NCI-H1417 (cell line): ENCODE results near the gene PIR.

ENCODE experiments used
- DNase-seq, 3 experiments: peaks; one replicate each; lab custom pipeline; 2025; lab: John Stamatoyannopoulos, UW

Gene PIR

DNA sequence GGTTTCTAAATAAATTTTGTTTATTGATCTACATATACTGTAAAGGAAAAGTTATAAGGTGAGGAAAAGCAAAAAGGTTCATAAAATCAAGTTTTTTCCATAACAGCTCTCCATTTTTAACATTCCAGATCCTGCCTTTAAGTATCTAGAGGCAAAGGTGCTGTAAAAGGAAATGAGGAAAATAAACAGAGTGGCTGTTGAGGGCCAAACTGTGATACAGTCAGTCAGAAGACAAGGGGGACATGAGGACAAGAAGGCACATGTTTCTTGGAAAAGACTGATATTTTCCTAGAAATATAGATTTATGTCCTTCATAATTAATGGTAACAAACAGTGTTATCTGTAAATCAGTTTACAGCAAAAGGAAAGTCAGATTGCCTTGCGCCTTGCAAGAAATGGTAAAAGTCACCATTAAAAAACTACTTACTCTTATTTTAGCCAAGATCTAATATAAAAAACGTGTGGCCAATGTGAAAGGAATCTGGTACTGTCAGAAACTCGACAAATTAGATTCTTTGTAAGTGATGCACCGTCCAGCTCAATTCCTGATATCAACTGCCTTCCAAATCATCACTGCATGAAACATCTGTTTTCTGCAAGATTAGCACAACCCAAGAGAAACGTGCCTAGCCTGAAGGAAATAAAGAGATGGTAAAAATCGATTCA lies 75.0 kb downstream of the PIR start:
- DNase-seq, result no peak

DNA sequence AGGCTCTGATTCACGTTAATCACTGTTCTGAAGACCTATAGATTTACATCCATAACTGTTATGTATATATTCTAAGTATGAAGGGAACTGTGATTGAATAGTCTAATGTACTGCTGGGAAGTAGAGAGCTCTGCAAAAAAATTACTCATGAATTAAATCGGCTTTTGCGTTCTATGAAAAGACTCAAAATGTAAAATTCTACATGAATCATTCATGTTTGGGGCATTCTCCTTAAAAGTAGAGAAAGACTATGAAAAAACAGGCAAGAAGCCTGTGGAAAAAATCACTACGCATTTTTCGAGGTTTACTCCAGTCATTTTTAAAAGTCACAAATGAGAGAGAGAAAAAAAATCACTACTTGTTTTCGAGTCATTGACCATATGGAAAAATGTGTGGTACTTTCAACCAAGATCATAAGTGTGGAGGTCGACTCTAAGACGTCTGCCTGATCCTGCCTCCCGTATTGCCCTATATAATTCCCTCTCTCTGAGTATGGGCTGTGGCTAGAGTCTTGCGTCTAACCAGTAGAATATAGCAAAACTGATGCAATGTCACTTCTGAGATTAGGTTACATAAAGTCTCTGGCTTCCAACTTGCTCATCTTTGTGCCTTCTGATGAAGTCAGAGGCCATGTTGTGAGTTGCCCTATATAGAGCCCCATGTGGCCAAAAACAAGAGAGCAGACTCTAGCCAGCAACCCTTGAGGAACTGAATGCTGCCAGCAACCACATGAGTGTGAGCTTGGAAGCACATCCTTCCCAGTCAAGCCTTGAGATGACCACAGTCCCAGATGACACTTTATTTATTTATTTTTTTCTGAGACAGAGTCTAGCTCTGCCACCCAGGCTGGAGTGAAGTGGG lies 76.8 kb downstream of the PIR start:
- no peak for DNase-seq

DNA sequence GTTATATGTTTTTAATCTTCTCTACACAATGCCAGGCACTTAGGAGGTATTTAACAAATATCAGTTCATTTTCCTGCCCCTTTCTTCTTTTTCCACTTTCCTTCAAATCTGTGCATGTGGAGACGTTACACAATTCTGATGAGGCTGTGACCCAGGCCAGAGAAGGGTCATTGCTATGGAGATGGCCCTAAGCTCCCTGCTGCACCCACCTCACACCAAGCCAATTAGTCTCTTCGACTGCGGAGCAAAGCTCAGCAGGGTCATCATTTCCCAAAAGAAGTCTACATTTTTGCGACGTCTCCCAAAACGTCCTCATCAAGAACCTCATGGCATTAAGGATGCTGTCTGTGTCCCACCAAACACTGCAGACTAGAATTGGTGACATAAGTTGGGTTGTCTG lies 80.0 kb downstream of the PIR start:
- DNase-seq, result no peak

DNA sequence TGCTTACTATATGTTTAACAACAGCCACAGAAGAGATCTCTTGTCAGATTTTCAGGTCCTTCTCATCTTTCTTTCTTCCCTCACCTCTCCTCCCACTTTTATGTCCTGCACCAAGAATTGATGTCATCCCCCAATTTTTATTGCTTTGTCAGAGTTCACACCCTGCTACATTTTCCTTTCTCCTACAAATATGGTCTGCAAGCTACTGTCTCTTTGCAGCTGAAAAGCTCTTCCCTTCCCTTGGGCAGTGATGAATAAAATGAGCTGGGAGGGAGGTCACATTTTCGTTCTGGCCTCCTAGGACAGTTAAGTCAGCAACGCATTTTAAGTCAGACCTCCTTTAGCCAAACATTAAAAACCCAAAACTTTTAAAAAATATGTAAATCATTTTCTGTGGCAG lies 82.2 kb downstream of the PIR start:
- DNase-seq, result no peak

DNA sequence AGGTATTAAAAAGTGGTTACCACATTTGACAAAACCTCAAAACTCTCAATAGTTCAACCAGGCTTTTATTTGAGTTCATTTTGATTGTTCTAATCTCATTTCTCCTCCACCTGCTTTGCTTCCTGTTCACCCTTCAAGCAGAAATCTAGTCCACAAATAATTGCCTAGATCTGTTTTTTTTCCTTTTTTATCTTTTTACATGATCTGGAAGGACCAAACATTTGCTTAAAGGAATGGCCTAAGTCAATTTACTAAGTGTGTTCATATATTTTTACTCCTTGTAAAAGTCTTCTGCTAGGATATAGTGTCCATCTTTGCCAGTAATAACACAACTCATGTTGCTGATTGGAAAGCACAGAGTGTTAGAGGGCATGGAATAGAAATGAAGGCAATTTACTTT lies 82.7 kb downstream of the PIR start:
- no peak for DNase-seq

DNA sequence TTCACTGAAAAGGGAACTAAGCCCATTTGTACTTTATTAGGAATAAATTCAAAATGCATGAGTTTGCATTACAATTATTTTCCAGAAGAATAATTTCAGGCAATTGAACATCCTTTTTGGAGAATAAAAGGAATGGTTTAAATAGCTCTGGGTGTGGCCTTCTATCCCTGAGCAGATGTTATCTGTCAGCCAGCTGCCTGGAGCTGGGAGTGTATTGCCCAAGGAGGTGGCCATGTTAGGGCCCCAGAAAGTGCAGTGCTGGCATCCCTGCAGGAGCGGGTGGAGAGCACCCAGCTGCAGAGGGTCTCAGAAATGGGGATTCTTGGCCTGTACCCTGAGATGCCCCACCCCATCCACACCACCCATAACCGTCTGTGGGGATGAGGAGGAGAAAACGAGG lies 87.3 kb downstream of the PIR start:
- DNase-seq, result no peak

DNA sequence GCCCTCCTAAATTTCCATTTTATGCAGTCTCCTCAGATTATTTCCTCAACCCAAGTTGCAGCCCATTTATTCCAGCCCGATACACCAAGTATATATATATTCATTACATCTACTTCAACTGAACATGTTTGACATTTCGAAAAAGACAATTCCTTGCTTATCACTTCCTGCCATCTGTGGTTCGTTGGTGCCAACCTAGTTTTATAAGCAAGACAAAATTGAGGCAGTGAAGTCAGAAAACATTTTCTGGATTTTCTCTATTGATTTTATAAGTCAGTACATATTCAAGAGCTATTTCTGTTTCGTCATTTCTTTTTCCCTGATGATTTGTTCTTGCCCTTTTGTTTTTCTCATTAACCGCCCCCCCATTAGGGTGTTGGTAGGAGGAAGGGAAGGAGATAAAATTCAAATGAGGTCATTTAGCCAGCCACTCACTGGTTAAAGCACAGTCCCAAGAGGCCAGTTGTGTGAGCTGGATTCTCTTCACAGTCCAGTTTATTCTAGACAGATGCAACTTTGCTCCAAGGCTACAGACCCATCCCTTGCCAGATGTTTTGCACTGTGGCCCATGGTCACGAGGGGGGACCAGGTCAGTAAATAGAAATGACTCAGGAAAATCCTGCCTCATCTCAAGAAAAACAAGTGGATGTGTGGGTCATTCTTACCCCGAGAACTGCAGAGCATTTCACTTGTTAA lies 88.6 kb downstream of the PIR start:
- DNase-seq, result no peak

DNA sequence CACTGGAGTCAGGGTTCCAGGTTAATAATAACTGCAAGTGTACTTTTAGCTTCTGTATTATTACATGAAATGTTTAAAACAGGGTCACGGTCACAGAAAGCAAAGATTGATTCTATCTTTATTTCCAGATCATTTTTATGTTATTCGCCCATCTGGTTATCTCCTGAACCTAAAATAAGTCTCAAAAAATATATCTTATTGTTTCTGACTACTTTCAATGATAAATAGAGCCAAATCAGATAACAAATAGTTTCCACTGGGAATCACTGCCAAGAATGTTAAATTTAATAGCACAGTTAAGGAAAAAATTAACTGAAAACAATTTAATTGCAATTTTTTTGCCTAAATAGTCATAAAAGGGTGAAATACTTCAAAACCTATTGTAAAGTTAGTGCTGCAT lies 91.8 kb downstream of the PIR start:
- no peak for DNase-seq

DNA sequence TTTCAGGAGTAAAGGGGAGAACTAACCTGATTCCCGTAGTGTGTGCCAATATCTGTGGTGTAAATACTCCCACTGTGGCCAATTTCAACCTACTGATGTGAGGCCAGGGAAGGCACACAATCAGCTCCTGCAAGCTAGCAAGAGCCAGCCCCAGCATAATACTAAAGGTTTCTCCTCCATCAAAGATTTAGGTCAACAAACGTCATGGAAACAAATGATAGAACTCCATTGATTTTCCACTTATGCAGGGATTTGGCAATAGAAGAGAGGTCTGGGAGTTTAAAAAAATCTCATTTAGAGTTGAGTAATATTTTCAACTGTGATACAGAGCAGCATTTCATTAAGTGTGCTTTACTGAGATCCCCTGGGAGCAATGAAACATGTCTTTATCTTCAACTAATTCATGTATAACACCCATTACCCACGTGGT lies 93.2 kb downstream of the PIR start:
- no peak for DNase-seq

DNA sequence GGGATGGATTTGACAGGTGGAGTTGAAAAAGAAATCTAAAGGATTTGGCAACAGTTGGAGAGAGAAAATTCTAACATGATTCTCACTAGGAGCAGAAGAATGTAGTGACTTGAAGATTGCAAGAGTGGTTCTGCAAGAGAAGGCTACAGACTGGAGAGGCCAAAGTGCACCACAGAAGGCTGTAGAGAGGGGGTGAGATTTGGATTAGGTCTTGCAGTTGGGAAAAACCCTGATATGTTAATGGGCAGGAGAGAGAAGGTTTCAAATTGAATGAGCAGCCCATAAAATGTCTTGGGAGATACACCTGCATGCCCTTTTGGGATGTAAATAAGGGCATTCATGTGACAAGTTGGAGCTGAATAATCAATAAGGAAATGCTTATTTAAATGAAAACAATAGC lies 94.3 kb downstream of the PIR start:
- DNase-seq, result no peak

DNA sequence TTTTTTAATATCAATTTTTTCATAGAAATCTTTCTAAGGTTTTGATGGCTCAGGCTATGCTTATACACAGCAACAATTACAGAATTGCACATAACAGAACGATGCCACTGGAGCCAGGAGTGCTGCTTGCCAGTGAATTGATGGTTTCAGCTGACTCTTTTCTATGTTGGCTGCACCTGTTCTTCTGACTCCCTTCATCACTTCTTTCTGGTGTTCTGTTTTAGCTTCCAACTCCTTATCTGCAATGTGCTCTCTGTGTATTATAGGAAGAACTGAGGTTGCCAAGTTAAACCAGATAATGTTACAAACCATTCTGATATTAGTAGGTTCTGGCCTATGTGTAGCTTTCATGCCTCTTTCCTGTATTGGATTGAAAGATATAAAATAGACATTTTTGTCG lies 97.3 kb downstream of the PIR start:
- no peak for DNase-seq

DNA sequence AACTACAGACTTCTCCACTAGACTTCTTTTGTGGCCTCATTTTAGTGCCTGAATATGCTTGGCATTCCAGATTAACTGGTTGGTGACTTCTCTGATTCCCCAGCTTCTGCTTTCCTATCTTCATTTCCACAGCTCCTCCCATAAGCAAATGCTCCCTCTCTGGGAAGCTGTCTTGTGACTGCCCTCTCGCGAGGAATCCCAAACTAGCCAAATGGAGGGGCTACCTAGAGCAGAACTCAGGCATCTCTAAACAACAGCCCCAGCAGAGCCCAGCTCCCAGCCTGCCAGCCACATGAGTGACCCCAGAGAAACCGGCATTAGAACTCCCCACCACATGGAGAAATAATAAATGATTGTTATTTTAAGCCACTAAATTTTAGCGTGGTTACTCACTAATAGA lies 101.3 kb downstream of the PIR start:
- DNase-seq, result no peak

DNA sequence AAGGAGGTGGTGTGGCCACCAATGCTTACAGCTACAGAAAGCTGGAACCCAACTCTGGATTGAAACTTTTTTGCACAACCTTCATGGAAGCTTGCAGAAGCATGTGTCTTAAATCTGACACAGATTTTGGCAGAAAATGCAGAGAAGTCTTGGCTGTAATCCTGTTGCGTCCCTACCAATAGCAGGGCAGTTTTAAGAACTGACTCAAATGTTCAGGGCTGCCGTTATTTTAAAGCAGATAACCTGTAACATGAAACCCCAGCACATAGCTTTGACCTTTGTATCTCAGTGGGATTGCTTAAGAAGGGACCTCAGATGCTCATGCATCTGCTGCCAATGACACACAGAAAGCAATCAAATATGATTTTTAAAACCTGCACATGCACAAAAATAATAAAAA lies 108.8 kb downstream of the PIR start, which contains the start of gene VEGFD:
Gene VEGFD, minus strand, starts transcription at position 110 of the 400 bp plus-strand sequence. CDS start 467 bp downstream, outside the sequence.
- DNase-seq, result no peak

DNA sequence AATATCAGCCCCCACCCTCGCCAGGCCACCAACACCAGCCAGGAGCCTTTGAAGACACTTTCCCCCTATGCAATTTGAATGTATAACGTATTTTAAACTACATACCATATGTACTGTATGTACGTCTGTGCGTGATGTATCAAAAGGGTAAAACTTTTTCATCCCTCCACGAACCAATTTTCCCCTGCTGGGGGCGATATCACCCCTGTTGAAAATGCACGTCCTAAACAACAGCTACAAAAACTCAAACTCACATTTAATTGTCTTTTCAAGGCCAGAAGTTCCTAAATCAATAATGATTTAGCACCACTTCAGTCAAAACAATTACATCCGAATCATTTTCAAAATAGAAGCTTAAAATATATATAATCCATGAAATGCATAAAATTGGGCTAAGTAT lies 110.3 kb downstream of the PIR start:
- DNase-seq, result no peak

DNA sequence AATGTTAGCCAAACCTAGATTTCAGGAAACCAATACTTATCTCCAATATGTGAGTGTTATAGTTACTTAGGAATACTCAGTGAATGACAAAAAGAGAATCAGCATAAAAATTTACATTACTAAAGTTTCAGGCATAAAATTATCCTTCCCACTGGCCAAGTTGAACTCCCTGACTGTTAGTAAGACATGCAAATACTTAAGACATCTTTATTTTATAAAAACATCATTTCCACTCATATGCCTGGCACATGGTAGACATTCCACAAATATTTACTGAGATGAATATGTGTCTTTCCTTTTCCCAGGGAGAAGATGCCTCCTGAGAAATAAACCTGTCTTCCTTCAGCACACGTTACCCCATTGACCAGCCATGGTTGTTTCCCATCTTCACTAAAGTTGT lies 116.2 kb downstream of the PIR start:
- no peak for DNase-seq

DNA sequence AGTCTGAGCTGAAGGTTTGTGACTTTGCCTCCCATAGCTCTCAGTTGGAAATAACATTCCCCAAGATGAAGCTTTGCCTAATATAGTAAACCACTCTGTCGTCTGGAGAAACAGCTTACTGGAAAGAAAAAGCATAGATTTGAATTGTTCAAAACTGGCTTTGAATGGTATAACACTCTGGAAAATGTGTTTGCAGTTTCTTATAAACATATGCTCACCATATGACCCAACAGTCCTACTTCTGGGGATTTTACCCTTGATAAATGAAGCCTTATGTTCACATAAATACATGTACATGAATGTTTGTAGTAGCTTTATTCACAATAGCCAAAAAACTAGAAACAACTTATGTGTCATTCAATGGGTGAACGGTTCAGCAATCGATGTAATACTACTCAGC lies 119.2 kb downstream of the PIR start:
- DNase-seq, result no peak

DNA sequence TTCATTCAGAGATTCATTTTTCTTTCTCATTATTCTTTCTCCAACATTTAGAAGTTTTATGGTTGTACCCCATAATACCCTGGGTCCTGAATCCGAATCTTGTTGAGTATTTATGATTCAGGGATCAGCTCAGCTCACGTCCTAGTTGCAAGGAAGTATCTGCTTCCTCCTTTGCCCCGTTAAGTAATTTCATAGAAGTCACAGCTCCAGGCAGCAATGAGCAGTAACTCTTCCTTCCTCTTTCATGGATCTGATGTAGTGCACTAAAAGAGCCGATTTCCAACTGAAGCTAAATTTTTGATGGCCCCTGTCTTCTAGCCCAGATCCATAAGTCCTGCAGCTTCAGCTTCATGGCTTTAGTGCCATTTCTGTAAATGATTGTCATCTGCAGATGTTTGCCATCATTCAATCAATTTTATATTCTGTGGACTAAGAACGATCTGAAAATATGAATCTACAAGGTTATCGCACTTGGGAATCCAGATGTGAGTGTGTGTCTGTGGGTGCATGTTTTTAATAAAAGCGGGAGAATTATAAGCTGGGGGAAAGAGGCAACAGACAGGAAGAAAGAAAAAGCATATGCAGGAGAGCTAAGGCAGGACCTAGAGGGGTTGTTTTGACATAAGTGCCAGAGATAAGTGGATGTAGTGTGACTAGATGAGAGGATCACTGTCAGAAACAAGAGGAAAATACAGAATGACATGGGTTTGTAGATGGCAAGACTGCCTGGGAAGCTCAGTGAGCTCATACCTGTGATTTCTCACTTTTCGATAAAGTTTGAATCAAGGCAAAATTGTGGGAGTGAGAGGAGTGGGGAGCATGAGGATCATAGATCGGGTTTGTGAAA lies 126.4 kb downstream of the PIR start:
- no peak for DNase-seq

DNA sequence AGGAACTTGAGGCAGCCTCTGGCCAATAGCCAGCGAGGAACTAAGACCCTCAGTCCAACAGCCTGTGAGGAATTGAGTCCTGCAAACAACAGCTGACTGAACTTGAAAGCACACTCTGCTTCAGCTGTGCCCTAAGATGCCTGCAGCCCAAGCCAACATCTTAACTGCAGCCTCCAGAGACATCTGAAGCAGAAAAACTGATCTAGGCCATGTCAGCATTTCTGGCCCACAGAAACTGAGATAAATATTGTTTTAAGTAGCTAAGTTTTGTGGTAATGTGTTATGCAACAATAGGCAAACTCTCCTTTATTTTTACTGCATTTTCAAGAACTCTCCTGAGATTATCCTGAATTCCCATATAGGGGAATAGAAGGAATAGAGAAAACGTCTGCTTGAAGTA lies 133.4 kb downstream of the PIR start:
- DNase-seq, result no peak

DNA sequence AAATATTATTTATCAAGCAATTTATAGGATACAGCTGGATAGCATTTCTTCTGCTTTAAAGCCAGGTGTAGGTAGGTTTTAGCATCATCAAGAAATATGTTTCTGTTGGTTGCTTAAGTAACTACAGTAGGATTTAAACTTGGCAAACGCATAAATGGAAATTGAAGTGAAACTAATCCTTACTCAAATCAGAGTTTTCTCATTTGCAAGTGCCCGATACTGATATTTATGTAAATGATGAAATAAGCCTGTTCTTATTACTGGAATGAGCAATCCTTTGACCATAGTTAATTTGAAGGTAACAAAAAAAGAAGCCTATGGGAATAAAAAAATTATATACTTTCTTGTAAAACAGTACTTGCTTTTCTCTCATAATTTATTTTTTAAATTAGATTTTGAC lies 134.6 kb downstream of the PIR start:
- DNase-seq, result no peak

DNA sequence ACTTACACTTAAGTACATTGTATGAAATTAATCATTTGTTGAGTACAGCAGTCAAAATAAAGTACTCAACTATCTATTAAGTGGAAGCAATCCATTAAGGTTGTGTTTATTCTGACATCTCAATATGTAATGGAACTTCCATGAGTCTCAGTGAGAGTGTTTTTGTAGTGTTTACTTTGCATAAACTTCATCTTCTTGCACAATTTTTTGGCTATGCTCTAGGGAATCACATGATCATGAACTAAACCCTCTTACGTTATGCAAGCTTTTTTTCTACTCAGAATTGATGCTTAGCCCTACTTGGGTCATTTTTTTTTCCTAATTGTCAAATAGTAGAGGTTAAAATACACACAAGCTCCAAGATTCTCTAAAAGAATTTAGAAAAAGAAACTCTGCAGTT lies 136.7 kb downstream of the PIR start:
- DNase-seq, result no peak

DNA sequence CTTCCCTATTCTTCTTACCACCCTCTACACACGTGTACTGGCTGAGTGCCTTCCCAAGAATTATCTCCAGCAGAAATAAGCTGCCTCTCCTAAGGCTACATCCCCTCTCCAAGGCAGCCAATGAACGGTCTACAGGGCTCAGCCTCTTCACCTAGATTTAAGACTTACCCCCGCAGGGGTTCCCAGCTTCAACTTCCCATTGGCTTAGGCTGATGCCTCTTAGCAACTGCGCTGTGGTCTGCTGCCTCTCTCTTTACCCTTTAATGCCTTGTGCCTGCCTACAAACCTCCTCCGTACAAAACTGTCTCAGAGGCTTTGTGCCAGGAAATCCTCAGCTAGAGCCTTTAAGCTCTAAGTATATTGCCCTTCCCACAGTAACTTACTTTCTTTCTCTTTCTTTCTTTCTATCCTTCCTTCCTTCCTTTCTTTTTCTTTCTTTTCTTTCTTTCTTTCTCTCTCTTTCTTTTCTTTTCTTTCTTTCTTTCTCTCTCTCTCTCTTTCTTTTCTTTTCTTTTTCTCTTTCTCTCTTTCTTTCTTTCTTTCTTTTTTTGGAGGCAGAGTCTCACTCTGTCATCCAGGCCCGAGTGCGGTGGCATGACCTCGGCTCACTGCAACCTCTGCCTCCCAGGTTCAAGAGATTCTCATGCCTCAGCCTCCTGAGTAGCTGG lies 142.7 kb downstream of the PIR start:
- DNase-seq, result peak in 1 of 3 experiments; percentile 16
